SK-N-SH (cell line): ENCODE data around the gene FAM229B.

Experiments used
- CHD2 ChIP-seq: fragments of 150-350 bp; IDR thresholded peaks from 2 replicates; pipeline ENCODE4 v1.6.1; 2018; ENCODE audit warnings: low read length; ENCODE audit not compliant: partially characterized antibody
- ELF1 ChIP-seq: IDR thresholded peaks from 2 replicates; pipeline ENCODE4 v1.4.0; 2012
- EP300 ChIP-seq, 2 experiments: IDR thresholded peaks; 2 replicates each; pipeline versions ENCODE4 v1.4.0 to v1.6.1; 2012; ENCODE audit warnings: borderline replicate concordance in 1 of 2, low read depth in 1 of 2, low read length in 1 of 2
- EZH2phosphoT487 ChIP-seq: fragments of 200-600 bp; sonication (generic); IDR thresholded peaks from 2 replicates; pipeline ENCODE4 v1.6.1; 2017; ENCODE audit warnings: low read depth, mixed run types, mild to moderate bottlenecking, antibody characterized with exemption, moderate library complexity, borderline replicate concordance
- FOXM1 ChIP-seq: IDR thresholded peaks from 2 replicates; pipeline ENCODE4 v1.4.0; 2012; ENCODE audit warnings: low read depth, mild to moderate bottlenecking
- GATA2 ChIP-seq: sonication (generic); formaldehyde crosslinking; IDR thresholded peaks from 2 replicates; pipeline ENCODE4 v1.5.0; 2020; ENCODE audit warnings: mild to moderate bottlenecking, missing genetic modification reagents
- POLR2AphosphoS5 ChIP-seq: IDR thresholded peaks from 2 replicates; pipeline ENCODE4 v1.6.1; 2012; ENCODE audit warnings: low read depth, low read length
- RAD21 ChIP-seq: IDR thresholded peaks from 2 replicates; pipeline ENCODE4 v1.6.1; 2012; ENCODE audit warnings: mild to moderate bottlenecking, low read length
- RCOR1 ChIP-seq: fragments of 150-350 bp; IDR thresholded peaks from 2 replicates; pipeline ENCODE4 v1.6.1; 2017; ENCODE audit warnings: antibody characterized with exemption, low read length
- RFX5 ChIP-seq: IDR thresholded peaks from 2 replicates; pipeline ENCODE4 v1.6.1; 2012; ENCODE audit warnings: mild to moderate bottlenecking, improper control_type of control experiment, low read length
- SMC3 ChIP-seq: IDR thresholded peaks from 2 replicates; pipeline ENCODE4 v1.6.1; 2012; ENCODE audit warnings: low read depth, low read length, improper control_type of control experiment
- TF ChIP-seq, protein P1 (sequence below): fragments of 200-600 bp; sonication (generic); IDR thresholded peaks from 2 replicates; pipeline ENCODE4 v1.6.1; 2017; ENCODE audit warnings: antibody characterized with exemption, mild to moderate bottlenecking, moderate library complexity
- TF ChIP-seq, protein P2 (sequence below): IDR thresholded peaks from 2 replicates; pipeline ENCODE4 v1.4.0; 2012; ENCODE audit warnings: low read depth
- TF ChIP-seq, protein P3 (sequence below): fragments of 150-350 bp; IDR thresholded peaks from 2 replicates; pipeline ENCODE4 v1.6.1; 2016; ENCODE audit warnings: mild to moderate bottlenecking, low read depth, low read length

DNA sequence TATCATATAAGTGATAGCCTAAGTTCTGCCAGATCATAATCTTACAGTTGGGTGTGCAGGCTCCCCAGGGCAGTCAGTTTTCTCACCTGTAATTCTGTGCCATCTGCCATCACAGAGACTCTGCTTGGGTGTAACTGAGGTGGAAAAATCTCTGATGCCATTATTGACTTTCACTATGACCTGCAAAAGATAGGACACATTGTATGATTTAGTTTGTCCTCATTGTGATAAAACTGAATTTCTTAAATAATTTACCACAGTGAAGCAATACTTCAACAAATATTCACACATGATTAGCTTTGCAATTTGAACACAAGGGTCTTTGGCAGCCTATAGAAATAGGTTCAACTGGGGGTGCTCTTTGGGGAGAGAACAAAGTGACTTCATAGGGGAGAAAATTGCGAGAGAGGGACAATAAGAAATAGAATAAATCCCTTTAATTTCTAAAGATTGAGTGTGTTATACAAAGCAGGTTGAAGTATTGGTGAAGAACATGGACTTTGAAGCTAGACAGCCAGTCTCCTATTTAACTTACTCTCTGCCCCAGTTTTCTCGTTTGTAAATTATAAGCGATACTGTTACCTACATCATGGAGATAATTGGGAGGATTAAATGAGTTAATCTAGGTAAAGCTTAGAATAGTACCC lies 27.3 kb downstream of the FAM229B start:
- TF ChIP-seq FOXM1: no peak
- TF ChIP-seq POLR2AphosphoS5: no peak
- no peak for TF ChIP-seq EZH2phosphoT487
- TF ChIP-seq, protein P1, sequence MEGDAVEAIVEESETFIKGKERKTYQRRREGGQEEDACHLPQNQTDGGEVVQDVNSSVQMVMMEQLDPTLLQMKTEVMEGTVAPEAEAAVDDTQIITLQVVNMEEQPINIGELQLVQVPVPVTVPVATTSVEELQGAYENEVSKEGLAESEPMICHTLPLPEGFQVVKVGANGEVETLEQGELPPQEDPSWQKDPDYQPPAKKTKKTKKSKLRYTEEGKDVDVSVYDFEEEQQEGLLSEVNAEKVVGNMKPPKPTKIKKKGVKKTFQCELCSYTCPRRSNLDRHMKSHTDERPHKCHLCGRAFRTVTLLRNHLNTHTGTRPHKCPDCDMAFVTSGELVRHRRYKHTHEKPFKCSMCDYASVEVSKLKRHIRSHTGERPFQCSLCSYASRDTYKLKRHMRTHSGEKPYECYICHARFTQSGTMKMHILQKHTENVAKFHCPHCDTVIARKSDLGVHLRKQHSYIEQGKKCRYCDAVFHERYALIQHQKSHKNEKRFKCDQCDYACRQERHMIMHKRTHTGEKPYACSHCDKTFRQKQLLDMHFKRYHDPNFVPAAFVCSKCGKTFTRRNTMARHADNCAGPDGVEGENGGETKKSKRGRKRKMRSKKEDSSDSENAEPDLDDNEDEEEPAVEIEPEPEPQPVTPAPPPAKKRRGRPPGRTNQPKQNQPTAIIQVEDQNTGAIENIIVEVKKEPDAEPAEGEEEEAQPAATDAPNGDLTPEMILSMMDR: no peak
- no peak for TF ChIP-seq GATA2 (CRISPR knock-in tag)
- no peak for TF ChIP-seq SMC3
- TF ChIP-seq, protein P2, sequence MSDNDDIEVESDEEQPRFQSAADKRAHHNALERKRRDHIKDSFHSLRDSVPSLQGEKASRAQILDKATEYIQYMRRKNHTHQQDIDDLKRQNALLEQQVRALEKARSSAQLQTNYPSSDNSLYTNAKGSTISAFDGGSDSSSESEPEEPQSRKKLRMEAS: no peak
- TF ChIP-seq, protein P3, sequence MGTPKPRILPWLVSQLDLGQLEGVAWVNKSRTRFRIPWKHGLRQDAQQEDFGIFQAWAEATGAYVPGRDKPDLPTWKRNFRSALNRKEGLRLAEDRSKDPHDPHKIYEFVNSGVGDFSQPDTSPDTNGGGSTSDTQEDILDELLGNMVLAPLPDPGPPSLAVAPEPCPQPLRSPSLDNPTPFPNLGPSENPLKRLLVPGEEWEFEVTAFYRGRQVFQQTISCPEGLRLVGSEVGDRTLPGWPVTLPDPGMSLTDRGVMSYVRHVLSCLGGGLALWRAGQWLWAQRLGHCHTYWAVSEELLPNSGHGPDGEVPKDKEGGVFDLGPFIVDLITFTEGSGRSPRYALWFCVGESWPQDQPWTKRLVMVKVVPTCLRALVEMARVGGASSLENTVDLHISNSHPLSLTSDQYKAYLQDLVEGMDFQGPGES: no peak
- no peak for TF ChIP-seq RCOR1
- no peak for TF ChIP-seq ELF1
- TF ChIP-seq EP300 (IDR thresholded peaks at IDR 0.05; ENCODE audit: borderline replicate concordance in 1 of 2, low read depth in 1 of 2, low read length in 1 of 2): no peak
- no peak for TF ChIP-seq CHD2
- TF ChIP-seq RFX5: no peak
- TF ChIP-seq RAD21: no peak
